Lower leg skin (tissue), 4 donors: Measurements from ENCODE around the gene STEAP3. TPM values are rescaled to one million over a fixed set of nuclear protein-coding genes. Genes with fewer than 3 reads are reported as not detected.

Source experiments
- DNase-seq, 2 donors: peaks; one replicate each; pipeline ENCODE4 v3.0.0-alpha.2; 2019; ENCODE audit warnings: low spot score in 2 of 2
- H3K4me3 ChIP-seq: fragments of 200-600 bp; sonication (generic); 2 replicates; pipeline ENCODE4 v1.5.1; 2017; ENCODE audit warnings: mild to moderate bottlenecking, low read depth; ENCODE audit not compliant: poor library complexity, severe bottlenecking
- POLR2A ChIP-seq, 2 donors: fragments of 450-650 bp; IDR thresholded peaks; one replicate each; pipeline ENCODE4 v1.6.1; 2016 to 2017; ENCODE audit warnings: antibody characterized with exemption in 2 of 2, mild to moderate bottlenecking in 1 of 2, moderate library complexity in 1 of 2
- WGBS, 2 donors: methylation state at CpG; one replicate each; pipeline ENCODE4 v1.1.5; 2018; 5-methylcytosine and 5-hydroxymethylcytosine counted together
- intact Hi-C: fragments of 100-400 bp; cut with DNase I; formaldehyde crosslinking; loops from one replicate; pipeline ENCODE4 v1.15.0; 2023; ENCODE audit warnings: low total_unique reads
- total RNA-seq, 4 donors: library from RNA; depleted of rRNA; stranded (reverse); fragments of >200 nt; gene quantifications; one replicate each; pipeline ENCODE4 v1.1.0, GENCODE V29; 2016
- TF ChIP-seq, protein P1 (sequence below), 3 donors: fragments of 450-650 bp; IDR thresholded peaks; one replicate each; pipeline ENCODE4 v1.5.1; 2016; ENCODE audit warnings: antibody characterized with exemption in 3 of 3, mild to moderate bottlenecking in 3 of 3, moderate library complexity in 2 of 3

Gene STEAP3
- total RNA-seq, 4 donors from 2014 or later = 16.7 to 25.1 (median 22.0) TPM

- peak in 1 of 2 donors; percentile 77 for DNase-seq
- intact Hi-C loops = no loop called here
- TF ChIP-seq, protein P1, sequence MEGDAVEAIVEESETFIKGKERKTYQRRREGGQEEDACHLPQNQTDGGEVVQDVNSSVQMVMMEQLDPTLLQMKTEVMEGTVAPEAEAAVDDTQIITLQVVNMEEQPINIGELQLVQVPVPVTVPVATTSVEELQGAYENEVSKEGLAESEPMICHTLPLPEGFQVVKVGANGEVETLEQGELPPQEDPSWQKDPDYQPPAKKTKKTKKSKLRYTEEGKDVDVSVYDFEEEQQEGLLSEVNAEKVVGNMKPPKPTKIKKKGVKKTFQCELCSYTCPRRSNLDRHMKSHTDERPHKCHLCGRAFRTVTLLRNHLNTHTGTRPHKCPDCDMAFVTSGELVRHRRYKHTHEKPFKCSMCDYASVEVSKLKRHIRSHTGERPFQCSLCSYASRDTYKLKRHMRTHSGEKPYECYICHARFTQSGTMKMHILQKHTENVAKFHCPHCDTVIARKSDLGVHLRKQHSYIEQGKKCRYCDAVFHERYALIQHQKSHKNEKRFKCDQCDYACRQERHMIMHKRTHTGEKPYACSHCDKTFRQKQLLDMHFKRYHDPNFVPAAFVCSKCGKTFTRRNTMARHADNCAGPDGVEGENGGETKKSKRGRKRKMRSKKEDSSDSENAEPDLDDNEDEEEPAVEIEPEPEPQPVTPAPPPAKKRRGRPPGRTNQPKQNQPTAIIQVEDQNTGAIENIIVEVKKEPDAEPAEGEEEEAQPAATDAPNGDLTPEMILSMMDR (IDR thresholded peaks at IDR 0.05) = no peak
- TF ChIP-seq POLR2A (IDR thresholded peaks at IDR 0.05) = no peak
- WGBS, 2 donors = 35 to 48% methylated on average over 10 of the region's 10 CpGs
- no peak overlapping the region for H3K4me3 ChIP-seq
These were observed 82.6 kb downstream of the STEAP3 start for GRCh38 chr2:119306196-119306590.

DNA sequence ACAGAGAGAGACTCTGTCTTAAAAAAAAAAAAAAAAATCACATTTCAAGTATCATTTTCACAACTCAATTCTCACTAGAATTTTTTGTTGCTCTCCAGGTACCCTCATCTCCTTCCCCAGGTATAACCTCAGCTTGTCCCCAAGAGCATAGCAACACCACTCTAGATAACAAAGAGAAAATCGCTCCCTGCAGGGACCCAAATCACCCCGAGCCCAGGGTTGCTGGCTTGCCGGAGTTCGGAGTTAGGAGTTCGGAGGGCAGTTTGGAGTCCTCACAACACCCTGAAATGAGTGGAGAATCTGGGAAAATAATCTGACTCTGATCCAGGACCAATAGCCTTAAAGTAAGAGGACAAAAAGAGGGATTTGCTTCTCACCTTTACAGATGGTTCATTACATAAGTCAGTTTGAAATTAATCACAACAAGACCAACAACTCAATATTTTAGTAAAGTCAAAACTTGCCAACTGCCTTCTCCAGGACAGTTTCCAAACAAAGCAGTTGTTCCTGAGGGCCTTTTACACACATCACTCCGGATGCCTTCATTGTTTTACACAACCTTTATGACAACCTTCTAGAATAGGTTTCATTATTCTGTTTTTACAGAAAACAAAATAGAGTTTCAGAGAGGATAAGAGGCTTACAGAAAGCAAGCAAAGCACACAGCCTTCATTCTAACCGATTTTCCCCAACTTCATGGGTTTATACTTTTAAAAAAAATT lies 83.9 kb downstream of the STEAP3 start:
- DNase-seq = no peak
- 85 to 86% methylated on average over 7 of the region's 7 CpGs for WGBS, 2 donors
- intact Hi-C loops = no loop called here
- TF ChIP-seq, protein P1 (IDR thresholded peaks at IDR 0.05) = no peak
- no peak for TF ChIP-seq POLR2A (IDR thresholded peaks at IDR 0.05)
- no peak overlapping the region for H3K4me3 ChIP-seq

- no peak overlapping the region for H3K4me3 ChIP-seq
- 81 to 89% methylated on average over 4 of the region's 4 CpGs for WGBS, 2 donors
- no peak for TF ChIP-seq POLR2A (IDR thresholded peaks at IDR 0.05)
- TF ChIP-seq, protein P1 (IDR thresholded peaks at IDR 0.05) = no peak
- no peak for DNase-seq
- intact Hi-C loops = no loop called here
These were observed 85.2 kb downstream of the STEAP3 start for GRCh38 chr2:119308793-119309330.

GRCh38 chr2:119311371-119311770 lies 87.7 kb downstream of the STEAP3 start:
- H3K4me3 ChIP-seq = no peak overlapping the region
- TF ChIP-seq POLR2A (IDR thresholded peaks at IDR 0.05) = no peak
- TF ChIP-seq, protein P1 (IDR thresholded peaks at IDR 0.05) = no peak
- intact Hi-C loops = no loop called here
- WGBS, 2 donors = 93 to 94% methylated on average over 5 of the region's 5 CpGs
- no peak for DNase-seq

DNA sequence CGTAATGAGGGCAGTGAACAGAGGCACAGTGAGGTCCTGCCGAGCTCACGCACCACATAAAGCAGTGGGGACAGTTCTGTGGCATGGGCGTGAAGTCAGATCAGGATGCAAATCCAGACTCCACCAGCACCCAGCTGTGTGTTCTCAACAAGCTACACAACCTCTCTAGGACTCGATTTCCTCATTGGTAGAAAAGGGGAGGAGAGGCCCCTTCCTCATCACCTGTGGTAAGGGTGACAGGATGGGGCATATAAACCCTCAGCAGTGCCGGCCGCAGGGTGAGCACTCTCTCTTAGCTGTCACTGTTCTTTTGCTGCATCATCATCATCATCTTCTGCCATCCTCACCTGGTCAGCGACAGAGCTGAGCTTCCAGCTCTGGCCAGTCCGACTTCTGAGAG lies 88.2 kb downstream of the STEAP3 start:
- H3K4me3 ChIP-seq = no peak overlapping the region
- WGBS, 2 donors = 95 to 98% methylated on average over 9 of the region's 9 CpGs
- no peak for DNase-seq
- intact Hi-C loops = no loop called here
- TF ChIP-seq POLR2A (IDR thresholded peaks at IDR 0.05) = no peak
- TF ChIP-seq, protein P1 (IDR thresholded peaks at IDR 0.05) = no peak

Other genes with a start within 250 kb of the STEAP3 start
- under 1 TPM in 2 of 4 donors, not detected in 2; 0.22 to 0.65 TPM for gene C1QL2, start 65.1 kb upstream of the STEAP3 start, total RNA-seq
- 10 to 100 TPM; 13.3 to 18.3 (median 16.7) TPM for gene C2orf76, start 143.0 kb downstream of the STEAP3 start, total RNA-seq
- 100 to 1,000 TPM; 266 to 369 (median 326) TPM for gene DBI, start 143.1 kb downstream of the STEAP3 start, total RNA-seq
- 1 to 10 TPM; 2.8 to 8.7 (median 6.8) TPM for gene TMEM37, start 208.0 kb downstream of the STEAP3 start, total RNA-seq